Endodermal cell (in vitro differentiated cells): ENCODE results near the gene COX11. TPM values are rescaled to one million over a fixed set of nuclear protein-coding genes. Genes with fewer than 3 reads are reported as not detected.

Experiments used
- DNase-seq: peaks from one replicate; pipeline ENCODE4 v3.0.0-alpha.2; 2017
- H3K27ac ChIP-seq: 2 replicates; pipeline ENCODE4 v1.5.1; 2013; ENCODE audit warnings: mild to moderate bottlenecking, low read depth, low read length, moderate library complexity
- H3K27me3 ChIP-seq: 2 replicates; pipeline ENCODE4 v1.6.1; 2013; ENCODE audit warnings: mild to moderate bottlenecking, low read length, moderate library complexity; ENCODE audit not compliant: insufficient read depth, control insufficient read depth, poor library complexity, severe bottlenecking
- H3K36me3 ChIP-seq: 2 replicates; pipeline ENCODE4 v1.7.0; 2013; ENCODE audit warnings: mild to moderate bottlenecking, low read length, moderate library complexity; ENCODE audit not compliant: control insufficient read depth, insufficient read depth
- H3K4me1 ChIP-seq: one replicate; pipeline ENCODE4 v1.7.0; 2013; ENCODE audit warnings: low read length; ENCODE audit not compliant: control insufficient read depth, insufficient read depth
- H3K4me3 ChIP-seq: 2 replicates; pipeline ENCODE4 v1.5.1; 2013; ENCODE audit warnings: mild to moderate bottlenecking, low read length, moderate library complexity
- H3K9ac ChIP-seq: 2 replicates; pipeline ENCODE4 v1.6.1; 2013; ENCODE audit warnings: mild to moderate bottlenecking, low read length, moderate library complexity; ENCODE audit not compliant: poor library complexity, severe bottlenecking; ENCODE audit errors: extremely low read depth
- H3K9me3 ChIP-seq: 2 replicates; pipeline ENCODE4 v1.6.1; 2013; ENCODE audit warnings: mild to moderate bottlenecking, low read length, moderate library complexity; ENCODE audit not compliant: control insufficient read depth
- H3K27ac Mint-ChIP-seq: 2 replicates; pipeline ENCODE4 v1.8.0; 2020; ENCODE audit warnings: mixed read lengths
- H3K27me3 Mint-ChIP-seq: 2 replicates; pipeline ENCODE4 v1.8.0; 2021; ENCODE audit warnings: mild to moderate bottlenecking, mixed read lengths; ENCODE audit not compliant: insufficient read depth
- H3K36me3 Mint-ChIP-seq: 2 replicates; pipeline ENCODE4 v1.8.0; 2020; ENCODE audit warnings: low read depth, mixed read lengths
- H3K4me1 Mint-ChIP-seq: 2 replicates; pipeline ENCODE4 v1.8.0; 2020; ENCODE audit warnings: mixed read lengths
- H3K4me3 Mint-ChIP-seq: 2 replicates; pipeline ENCODE4 v1.8.0; 2020; ENCODE audit warnings: mild to moderate bottlenecking, moderate library complexity, mixed read lengths
- H3K9me3 Mint-ChIP-seq: 2 replicates; pipeline ENCODE4 v1.8.0; 2020; ENCODE audit warnings: mild to moderate bottlenecking, mixed read lengths
- WGBS, 2 experiments: methylation state at CpG; one replicate each; pipeline versions ENCODE4 v1.1.5 to v1.1.7; 2013; ENCODE audit warnings: missing lambda C conversion rate in 2 of 2, mixed read lengths in 1 of 2; ENCODE audit not compliant: insufficient coverage in 1 of 2, insufficient read length in 1 of 2; 5-methylcytosine and 5-hydroxymethylcytosine counted together
- long read RNA-seq, 4 experiments: library from polyadenylated mRNA in 2 of 4; library from RNA in 1 of 4; library from capped mRNA in 1 of 4; stranded (forward) in 3 of 4; unstranded in 1 of 4; transcript quantifications; one replicate each; pipeline ENCODE4 v2.0.0, GENCODE V29; 2020 to 2021; ENCODE audit warnings: inconsistent platforms in 1 of 4
- polyA plus RNA-seq, 2 experiments: library from polyadenylated mRNA; stranded (reverse); fragments of 50-300 nt; gene quantifications; one replicate each; pipeline ENCODE4 v1.2.3, GENCODE V29; 2013
- total RNA-seq, 2 donors: library from RNA; stranded (reverse); fragmentation: NEBNext Ultra II Directional in 1 of 2; extraction: Animal tissue kit (Norgen Biotek cat#: 25700) in 1 of 2; gene quantifications; 2 replicates in 1 of 2; 3 replicates in 1 of 2; pipeline ENCODE4 v1.2.1, GENCODE V29; 2021
- TF ChIP-seq, protein P1 (sequence below): fragments of 200-600 bp; sonication (generic); conservative IDR thresholded peaks from 2 replicates; pipeline ENCODE4 v1.5.0; 2021; ENCODE audit warnings: antibody characterized with exemption, mild to moderate bottlenecking

Gene COX11, protein sequence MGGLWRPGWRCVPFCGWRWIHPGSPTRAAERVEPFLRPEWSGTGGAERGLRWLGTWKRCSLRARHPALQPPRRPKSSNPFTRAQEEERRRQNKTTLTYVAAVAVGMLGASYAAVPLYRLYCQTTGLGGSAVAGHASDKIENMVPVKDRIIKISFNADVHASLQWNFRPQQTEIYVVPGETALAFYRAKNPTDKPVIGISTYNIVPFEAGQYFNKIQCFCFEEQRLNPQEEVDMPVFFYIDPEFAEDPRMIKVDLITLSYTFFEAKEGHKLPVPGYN
- total RNA-seq: 10 to 100 TPM; 85.3 to 86.2 TPM
- 57.1 TPM for polyA plus RNA-seq (2013, experiment 1 of 2)
- 61.5 TPM for polyA plus RNA-seq (2013, experiment 2 of 2)
- long read RNA-seq, experiment 1, transcript COX11-201 (4 exons, 2,497 nt): major isoform, 23 of 42 reads
- long read RNA-seq, experiment 1, partial matches to known transcripts: 5 of 42 reads
- long read RNA-seq, experiment 1, other reads (novel, unspliced or antisense): 9 of 42 reads
- long read RNA-seq, experiment 2, transcript COX11-201 (4 exons, 2,497 nt): major isoform, 85 of 110 reads
- long read RNA-seq, experiment 2, transcript COX11-202 (3 exons, 1,108 nt): minor isoform, 5 of 110 reads
- long read RNA-seq, experiment 2, partial matches to known transcripts: 1 of 110 reads
- long read RNA-seq, experiment 2, other reads (novel, unspliced or antisense): 12 of 110 reads
- long read RNA-seq, experiment 3, transcript COX11-202 (3 exons, 1,108 nt): minor isoform, 17 of 213 reads
- long read RNA-seq, experiment 3, transcript COX11-201 (4 exons, 2,497 nt): major isoform, 186 of 213 reads
- long read RNA-seq, experiment 3, partial matches to known transcripts: 0 of 213 reads
- long read RNA-seq, experiment 3, other reads (novel, unspliced or antisense): 7 of 213 reads
- long read RNA-seq, experiment 4, transcript COX11-204 (5 exons, 1,054 nt): minor isoform, 13 of 258 reads
- long read RNA-seq, experiment 4, transcript COX11-201 (4 exons, 2,497 nt): major isoform, 219 of 258 reads
- long read RNA-seq, experiment 4, transcript COX11-202 (3 exons, 1,108 nt): minor isoform, 15 of 258 reads
- long read RNA-seq, experiment 4, partial matches to known transcripts: 2 of 258 reads
- long read RNA-seq, experiment 4, other reads (novel, unspliced or antisense): 8 of 258 reads

DNA sequence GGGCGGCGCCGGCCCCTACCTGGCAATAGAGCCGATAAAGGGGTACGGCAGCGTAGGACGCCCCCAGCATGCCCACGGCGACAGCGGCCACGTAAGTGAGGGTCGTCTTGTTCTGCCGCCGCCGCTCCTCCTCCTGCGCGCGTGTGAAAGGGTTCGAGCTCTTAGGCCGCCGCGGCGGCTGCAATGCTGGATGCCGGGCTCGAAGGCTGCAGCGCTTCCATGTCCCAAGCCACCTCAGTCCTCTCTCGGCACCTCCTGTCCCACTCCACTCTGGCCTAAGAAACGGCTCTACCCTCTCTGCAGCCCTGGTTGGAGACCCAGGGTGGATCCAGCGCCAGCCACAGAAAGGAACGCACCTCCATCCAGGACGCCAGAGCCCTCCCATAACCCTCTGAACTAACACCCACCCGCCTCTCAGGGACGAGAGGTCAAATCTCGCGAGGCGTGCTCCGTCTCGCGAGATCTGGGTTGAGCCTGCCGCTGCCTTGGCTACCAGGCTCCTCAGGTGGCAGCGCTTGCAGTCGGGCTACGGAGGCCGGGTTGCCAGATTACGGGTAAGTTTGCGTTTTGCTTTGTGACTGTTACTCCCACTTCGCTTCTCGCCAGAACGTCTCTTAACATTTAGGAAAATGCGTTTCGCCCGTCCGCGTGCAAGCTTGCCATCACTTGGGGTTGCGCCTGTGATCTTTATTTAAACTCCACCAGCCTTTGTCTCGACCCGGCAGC, at the start of gene COX11, which contains the start of gene STXBP4:
TSS of gene COX11 (minus strand) at position 393 of the 726 bp plus-strand sequence. CDS start at position 385, 8 bp downstream.
TSS of gene STXBP4 (plus strand) at position 504 of the 726 bp plus-strand sequence. CDS start 17,455 bp downstream, outside the sequence.
- DNase-seq: peak; percentile 99
- peak within 1 kb of the TSS; percentile 99 for H3K4me3 ChIP-seq
- H3K27me3 Mint-ChIP-seq: no peaks in the 10 kb centered on the region
- peak within 1 kb of the TSS; percentile 91 for H3K9ac ChIP-seq
- peaks cover 28% of the 10 kb centered on the region for H3K36me3 Mint-ChIP-seq
- no peak within 1 kb of the TSS for H3K27ac Mint-ChIP-seq
- H3K4me3 Mint-ChIP-seq: no peak within 1 kb of the TSS
- H3K4me1 ChIP-seq: peaks cover 3% of the 10 kb centered on the region
- H3K4me1 Mint-ChIP-seq: peaks cover 22% of the 10 kb centered on the region
- no peaks in the 10 kb centered on the region for H3K9me3 ChIP-seq
- WGBS, 2 experiments: 0% methylated on average over 19 to 57 of the region's 57 CpGs
- H3K27me3 ChIP-seq: no peaks in the 10 kb centered on the region
- H3K36me3 ChIP-seq: peaks cover 32% of the 10 kb centered on the region
- no peaks in the 10 kb centered on the region for H3K9me3 Mint-ChIP-seq
- TF ChIP-seq, protein P1, sequence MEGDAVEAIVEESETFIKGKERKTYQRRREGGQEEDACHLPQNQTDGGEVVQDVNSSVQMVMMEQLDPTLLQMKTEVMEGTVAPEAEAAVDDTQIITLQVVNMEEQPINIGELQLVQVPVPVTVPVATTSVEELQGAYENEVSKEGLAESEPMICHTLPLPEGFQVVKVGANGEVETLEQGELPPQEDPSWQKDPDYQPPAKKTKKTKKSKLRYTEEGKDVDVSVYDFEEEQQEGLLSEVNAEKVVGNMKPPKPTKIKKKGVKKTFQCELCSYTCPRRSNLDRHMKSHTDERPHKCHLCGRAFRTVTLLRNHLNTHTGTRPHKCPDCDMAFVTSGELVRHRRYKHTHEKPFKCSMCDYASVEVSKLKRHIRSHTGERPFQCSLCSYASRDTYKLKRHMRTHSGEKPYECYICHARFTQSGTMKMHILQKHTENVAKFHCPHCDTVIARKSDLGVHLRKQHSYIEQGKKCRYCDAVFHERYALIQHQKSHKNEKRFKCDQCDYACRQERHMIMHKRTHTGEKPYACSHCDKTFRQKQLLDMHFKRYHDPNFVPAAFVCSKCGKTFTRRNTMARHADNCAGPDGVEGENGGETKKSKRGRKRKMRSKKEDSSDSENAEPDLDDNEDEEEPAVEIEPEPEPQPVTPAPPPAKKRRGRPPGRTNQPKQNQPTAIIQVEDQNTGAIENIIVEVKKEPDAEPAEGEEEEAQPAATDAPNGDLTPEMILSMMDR: peak; percentile 69
- H3K27ac ChIP-seq: peak within 1 kb of the TSS; percentile 83

DNA sequence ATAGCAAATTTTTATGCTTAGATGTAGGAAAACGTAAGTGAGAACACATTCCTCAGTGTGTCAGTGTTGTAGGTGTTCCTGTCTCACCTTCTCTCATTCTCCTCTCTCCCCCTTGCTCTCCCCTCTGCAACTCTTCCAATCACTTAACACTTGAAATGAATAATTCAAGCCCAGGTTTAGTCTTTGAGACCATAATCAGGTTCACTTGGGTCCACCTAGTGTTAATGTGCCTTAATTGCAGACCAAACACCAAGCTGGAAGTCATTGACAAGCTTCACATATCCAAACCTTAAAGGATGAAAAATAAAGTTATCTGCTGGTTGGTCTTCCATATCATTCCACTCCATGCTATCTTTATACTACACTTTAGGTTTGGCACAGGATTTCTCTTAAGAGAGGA, 37.1 kb upstream of the COX11 start:
- Mint-ChIP-seq H3K4me1 (no peaks in the 10 kb centered on the region), H3K9me3 (no peaks in the 10 kb centered on the region), H3K27me3 (no peaks in the 10 kb centered on the region), H3K27ac (no peak overlapping the region), H3K4me3 (no peak overlapping the region), H3K36me3 (peaks cover 11% of the 10 kb centered on the region)
- H3K9me3 ChIP-seq: peaks cover 3% of the 10 kb centered on the region
- no peak overlapping the region for H3K4me3 ChIP-seq
- DNase-seq: peak; percentile 77
- H3K27ac ChIP-seq: no peak overlapping the region
- 62% methylated on average over 1 of the region's 1 CpG; no CpG with 5 or more reads in 1 of the 2 experiments for WGBS, 2 experiments
- H3K4me1 ChIP-seq: no peaks in the 10 kb centered on the region
- TF ChIP-seq, protein P1: peak; percentile 78
- peaks cover 10% of the 10 kb centered on the region for H3K36me3 ChIP-seq
- no peaks in the 10 kb centered on the region for H3K27me3 ChIP-seq
- no peak overlapping the region for H3K9ac ChIP-seq
